GM12872 (cell line): ENCODE data around the gene SLCO4A1.

Source experiments
- CTCF ChIP-seq: IDR thresholded peaks from 3 replicates; pipeline ENCODE4 v1.5.1; 2011; ENCODE audit warnings: low read depth, mild to moderate bottlenecking, low read length, moderate library complexity; ENCODE audit not compliant: insufficient read depth

Gene SLCO4A1

DNA sequence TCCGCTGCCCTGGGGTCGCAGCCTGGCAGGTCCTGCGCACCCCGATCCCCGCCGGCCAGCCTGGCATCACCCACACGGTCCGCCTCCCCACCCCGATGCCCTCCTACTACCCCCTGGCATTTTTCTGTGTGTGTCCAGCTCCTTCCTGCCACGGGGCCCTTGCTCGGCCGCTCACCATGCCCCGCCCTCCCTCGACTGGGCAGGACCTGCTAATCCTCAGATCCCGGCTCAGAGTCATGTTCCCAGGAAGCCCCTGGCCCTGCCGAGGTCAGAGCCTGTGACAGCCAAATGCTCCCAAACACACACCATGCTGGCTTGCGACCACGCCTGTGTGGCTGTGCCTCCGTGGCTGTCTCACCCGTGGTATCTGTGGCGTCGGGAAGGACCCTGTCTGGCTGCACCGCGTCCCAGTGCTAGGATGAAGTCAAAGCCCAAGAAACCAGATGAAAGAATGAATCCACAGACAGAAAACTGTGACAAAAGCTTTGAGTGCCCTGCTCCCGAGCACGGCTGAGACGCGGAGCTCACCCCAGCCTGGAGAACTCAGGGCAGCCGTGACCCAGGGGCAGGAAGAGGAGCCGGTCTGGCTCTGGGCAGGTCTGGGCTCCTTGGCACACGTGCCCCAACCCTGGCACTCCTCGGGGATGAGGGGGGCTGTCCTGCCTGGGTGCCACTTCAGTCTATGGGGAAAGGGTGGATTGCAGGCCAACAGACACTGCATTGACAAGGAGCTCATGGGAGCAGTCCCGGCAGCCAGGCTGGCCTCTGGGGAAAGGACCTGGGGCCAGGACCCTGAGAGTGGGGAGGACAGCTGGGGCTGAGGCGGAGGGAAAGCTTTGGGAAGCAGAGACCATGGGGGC, 20.8 kb upstream of the SLCO4A1 start:
- no peak for TF ChIP-seq CTCF

GRCh38 chr20:62622178-62622876, 20.0 kb upstream of the SLCO4A1 start:
- no peak for TF ChIP-seq CTCF

GRCh38 chr20:62622877-62623487, 19.3 kb upstream of the SLCO4A1 start:
- TF ChIP-seq CTCF = no peak

DNA sequence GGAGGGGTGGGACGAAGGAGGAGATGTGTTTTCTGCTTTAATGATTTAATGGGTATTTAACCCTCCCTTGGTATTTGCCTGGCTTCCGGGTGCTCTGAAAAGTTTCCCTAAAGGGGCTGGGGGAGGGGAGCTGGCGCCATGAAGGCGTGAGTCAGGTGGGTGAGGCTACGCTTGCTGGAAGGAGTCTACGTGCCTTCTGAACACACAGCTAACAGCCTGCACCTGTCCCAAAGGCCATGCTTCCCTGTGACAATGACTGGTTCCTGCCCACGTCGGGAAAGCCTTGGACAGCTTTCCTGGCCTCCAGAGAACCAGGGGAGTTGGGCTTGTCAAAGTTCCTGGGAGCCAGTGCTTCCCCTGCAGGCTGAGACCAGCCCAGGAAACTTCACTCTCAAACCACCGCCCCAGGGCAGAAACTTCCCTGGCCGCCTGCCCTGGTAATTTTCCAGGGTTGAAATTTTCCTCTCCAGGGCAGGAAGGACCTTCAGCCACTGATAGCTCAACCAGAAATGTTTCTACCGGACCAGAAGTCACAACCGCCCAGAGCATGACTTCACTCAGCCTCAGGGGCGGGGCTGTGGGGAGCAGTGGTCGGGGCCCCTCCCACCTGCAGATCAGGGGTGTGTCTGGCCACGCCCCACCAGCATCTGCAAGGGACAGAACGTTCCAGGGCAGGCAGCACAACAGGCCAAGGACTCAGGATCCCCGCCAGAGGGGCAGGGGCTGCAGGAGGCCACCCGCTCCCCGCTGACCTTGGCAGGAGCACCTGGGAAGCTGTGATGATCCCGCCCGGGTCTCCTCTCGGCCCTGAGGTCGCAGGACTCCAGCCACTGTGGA, 18.6 kb upstream of the SLCO4A1 start:
- TF ChIP-seq CTCF = no peak

- TF ChIP-seq CTCF = peak; percentile 72
Observed at GRCh38 chr20:62624325-62624690, 18.0 kb upstream of the SLCO4A1 start.

- TF ChIP-seq CTCF = no peak
Observed at GRCh38 chr20:62624719-62625453, 17.4 kb upstream of the SLCO4A1 start.
